Measurements from ENCODE around the gene SHF. TPM values are rescaled to one million over a fixed set of nuclear protein-coding genes. Genes with fewer than 3 reads are reported as not detected.

SHF gene
- 23.9 and 26.7 TPM in 2 replicates for total RNA-seq (2021; fragmentation: NEBNext Ultra II Directional; extraction: Animal tissue kit (Norgen Biotek cat#: 25700))
- polyA plus RNA-seq (2011; rRNA removed): 13.1 and 16.0 TPM in 2 replicates
- 17.4 TPM for polyA plus RNA-seq (2011; cell fraction: cytosol; rRNA removed)
- 22.5 TPM for polyA plus RNA-seq (2011; cell fraction: nucleus; rRNA removed)
- 22.3 to 30.4 TPM (median 28.4 TPM) in 4 replicates for polyA plus RNA-seq (2012, experiment 1 of 2)
- polyA plus RNA-seq (2012, experiment 2 of 2): 34.9 TPM
- polyA plus RNA-seq (2013, experiment 1 of 2): 18.8 TPM
- 20.8 TPM for polyA plus RNA-seq (2013, experiment 2 of 2)
- 15.2 and 23.3 TPM in 2 replicates for polyA minus RNA-seq (2011; rRNA and poly(A)+ RNA removed)
- polyA minus RNA-seq (2011; cell fraction: cytosol; rRNA and poly(A)+ RNA removed): 15.0 TPM
- polyA minus RNA-seq (2011; cell fraction: nucleus; rRNA and poly(A)+ RNA removed): 23.6 TPM
- long read RNA-seq, experiment 1, partial matches to known transcripts: 0 of 8 reads
- long read RNA-seq, experiment 1, other reads (novel, unspliced or antisense): 8 of 8 reads
- long read RNA-seq, experiment 2, partial matches to known transcripts: 1 of 3 reads
- long read RNA-seq, experiment 2, other reads (novel, unspliced or antisense): 2 of 3 reads

GRCh38 chr15:45187894-45188830 is at the start of gene SHF:
Gene SHF, minus strand, starts transcription at chr15:45187966. Its CDS starts 15 bp downstream, at chr15:45187951.
- H4K5ac ChIP-seq (ENCODE audit: insufficient read length, low read depth, low read length): no peak within 1 kb of the TSS
- peak within 1 kb of the TSS; percentile 29 to 59 (median 34); a peak in 6 of 7 replicates for H3K9ac ChIP-seq (replicated peaks in 1 of 4; ENCODE audit: extremely low read depth in 1 of 4, low read depth in 3 of 4, low read length in 3 of 4)
- H2BK120ac ChIP-seq (replicated peaks; ENCODE audit: low read depth, low read length): peak within 1 kb of the TSS; percentile 21
- H3K27me3 ChIP-seq (replicated peaks in 1 of 4; ENCODE audit: control insufficient read depth in 3 of 4, extremely low read depth in 1 of 4, insufficient read depth in 3 of 4, low read length in 3 of 4): peaks cover 0 to 19% (median 13%) of the 10 kb centered on the region in 4 experiments; a peak in 6 of 7 replicates
- peaks cover 3 to 22% of the 10 kb centered on the region in 2 experiments for H4K20me1 ChIP-seq (replicated peaks in 1 of 2; ENCODE audit: control insufficient read depth in 1 of 2, insufficient read depth in 2 of 2, low read length in 2 of 2)
- no peak within 1 kb of the TSS for H3K27ac ChIP-seq (ENCODE audit: low read depth, low read length)
- H3K36me3 ChIP-seq (ENCODE audit: control insufficient read depth in 2 of 4, insufficient read depth in 4 of 4, low read length in 3 of 4): no peaks in the 10 kb centered on the region
- peak within 1 kb of the TSS; percentile 95 for H2AFZ ChIP-seq (ENCODE audit: low read length)
- H4K8ac ChIP-seq (ENCODE audit: extremely low read depth, insufficient read depth, low read length): peak within 1 kb of the TSS; percentile 57
- peak within 1 kb of the TSS; percentile 87 for H3K18ac ChIP-seq (ENCODE audit: extremely low read depth, low read length)
- H3K23ac ChIP-seq (ENCODE audit: insufficient read length): no peak within 1 kb of the TSS
- peak within 1 kb of the TSS; percentile 94 to 96 for H3K4me2 ChIP-seq (ENCODE audit: insufficient read depth in 1 of 2, low read depth in 2 of 2, low read length in 2 of 2)
- peak within 1 kb of the TSS; percentile 20; the same call in 1 of the 2 replicates for H2BK12ac ChIP-seq (ENCODE audit: low read depth, low read length)
- H2BK5ac ChIP-seq (ENCODE audit: low read depth, low read length): no peak within 1 kb of the TSS
- peaks cover 16% of the 10 kb centered on the region; the same call in 1 of the 2 replicates for H3K23me2 ChIP-seq (ENCODE audit: low read depth, low read length)
- CTCF ChIA-PET (ENCODE audit: partially characterized antibody): interaction anchor here (39.2 to 41.8 kb wide), 2 partner anchors 6 to 14 kb away, joined by 1117 read pairs; partner anchors contain the start of gene SHF
- no peak within 1 kb of the TSS for H3K14ac ChIP-seq (ENCODE audit: insufficient read length)
- no peak within 1 kb of the TSS for H3K56ac ChIP-seq (replicated peaks; ENCODE audit: insufficient read length, low read depth, low read length)
- POLR2A ChIA-PET (ENCODE audit: partially characterized antibody): interaction anchor here (0.8 to 6.4 kb wide), 8 partner anchors 8 to 24 kb away, joined by 3 to 55 read pairs (median 4); no protein-coding TSS in a partner anchor
- H3K4ac ChIP-seq (replicated peaks; ENCODE audit: insufficient read length, low read depth, low read length): peak within 1 kb of the TSS; percentile 3
- no peak within 1 kb of the TSS for H2BK15ac ChIP-seq (ENCODE audit: low read length)
- H4K91ac ChIP-seq (replicated peaks; ENCODE audit: insufficient read length, low read length): peak within 1 kb of the TSS; percentile 41
- peaks cover 9% of the 10 kb centered on the region for H3K79me1 ChIP-seq (ENCODE audit: low read depth, low read length)
- peaks cover 8 to 36% of the 10 kb centered on the region in 2 experiments; a peak in 3 of 4 replicates for H3K79me2 ChIP-seq (ENCODE audit: control insufficient read depth in 1 of 2, insufficient read depth in 2 of 2, low read length in 2 of 2)
- 0 out of 2 replicates have a peak within 1 kb of the TSS, but pooled peaks have one; percentile 11 for H2AK5ac ChIP-seq (ENCODE audit: low read depth, low read length)
- 9% methylated on average over 29 of the region's 57 CpGs; no CpG with 5 or more reads in 1 of the 2 experiments for WGBS, 2 experiments (ENCODE audit: extremely low coverage in 1 of 2, insufficient coverage in 1 of 2, insufficient read length in 1 of 2, insufficient replicate concordance in 2 of 2, low coverage in 1 of 2, low lambda C conversion rate in 2 of 2, missing lambda C conversion rate in 1 of 2)
- peak within 1 kb of the TSS; percentile 61 to 93 (median 82) for H3K4me3 ChIP-seq (ENCODE audit: extremely low read depth in 1 of 4, insufficient read depth in 2 of 4, low read depth in 3 of 4, low read length in 4 of 4)
- no peak within 1 kb of the TSS for H2BK20ac ChIP-seq (ENCODE audit: low read length)
- DNase-seq (ENCODE audit: low read depth in 1 of 2, low spot score in 2 of 2) (peak in 1 of 2 experiments; percentile 77), FAIRE-seq (no peak)
- no peaks in the 10 kb centered on the region for H3K9me3 ChIP-seq (ENCODE audit: insufficient read depth in 2 of 2, low read depth in 1 of 2, low read length in 1 of 2)
- peaks cover 5 to 22% (median 13%) of the 10 kb centered on the region in 4 experiments for H3K4me1 ChIP-seq (replicated peaks in 1 of 4; ENCODE audit: control insufficient read depth in 3 of 4, insufficient read depth in 4 of 4, low read length in 3 of 4)
- TF ChIP-seq GABPA (IDR thresholded peaks at IDR 0.05; ENCODE audit: borderline replicate concordance, insufficient read depth, low read length): no peak
- no peak for TF ChIP-seq SRF (IDR thresholded peaks at IDR 0.05; ENCODE audit: low read depth, low read length)
- no peak for TF ChIP-seq RAD21 (IDR thresholded peaks at IDR 0.05 in 1 of 2, conservative IDR thresholded peaks at IDR 0.05 in 1 of 2; ENCODE audit: low read depth in 2 of 2, low read length in 2 of 2)
- TF ChIP-seq NRF1 (IDR thresholded peaks at IDR 0.05; ENCODE audit: low read depth, low read length): no peak
- peak; percentile 72 for TF ChIP-seq TAF7 (optimal IDR thresholded peaks at IDR 0.05; ENCODE audit: borderline replicate concordance, low read depth, low read length)
- TF ChIP-seq KDM5A (IDR thresholded peaks at IDR 0.05; ENCODE audit: low read length): no peak
- TF ChIP-seq POU5F1 (IDR thresholded peaks at IDR 0.05; ENCODE audit: low read depth, low read length): no peak
